ENCODE data around the gene OR4D9.

Gene OR4D9

DNA sequence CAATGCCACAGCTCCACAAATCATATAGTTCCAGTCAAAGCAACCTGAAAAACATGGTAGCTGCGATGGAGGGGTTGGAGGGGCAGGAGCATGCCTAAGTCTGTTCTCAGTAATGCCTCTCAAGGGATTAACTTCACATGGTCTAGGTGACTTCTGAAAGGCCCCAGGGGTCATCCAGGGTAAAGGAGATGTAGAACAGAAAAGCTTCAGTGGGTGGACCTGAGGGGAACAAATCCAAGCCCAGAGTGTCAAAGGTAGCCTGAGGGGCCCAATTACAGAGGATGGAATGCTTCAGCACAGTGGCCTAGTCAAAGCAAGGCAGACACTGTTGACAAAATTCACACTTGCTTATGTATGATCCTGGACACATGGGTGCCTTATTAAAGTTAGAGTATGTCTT is 23.3 kb downstream of the OR4D9 start:
- TF ChIP-seq, protein P1, sequence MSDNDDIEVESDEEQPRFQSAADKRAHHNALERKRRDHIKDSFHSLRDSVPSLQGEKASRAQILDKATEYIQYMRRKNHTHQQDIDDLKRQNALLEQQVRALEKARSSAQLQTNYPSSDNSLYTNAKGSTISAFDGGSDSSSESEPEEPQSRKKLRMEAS (IDR thresholded peaks at IDR 0.05), result no peak
- TF ChIP-seq EP300 (IDR thresholded peaks at IDR 0.05; ENCODE audit: borderline replicate concordance), result no peak
- TF ChIP-seq, protein P2, sequence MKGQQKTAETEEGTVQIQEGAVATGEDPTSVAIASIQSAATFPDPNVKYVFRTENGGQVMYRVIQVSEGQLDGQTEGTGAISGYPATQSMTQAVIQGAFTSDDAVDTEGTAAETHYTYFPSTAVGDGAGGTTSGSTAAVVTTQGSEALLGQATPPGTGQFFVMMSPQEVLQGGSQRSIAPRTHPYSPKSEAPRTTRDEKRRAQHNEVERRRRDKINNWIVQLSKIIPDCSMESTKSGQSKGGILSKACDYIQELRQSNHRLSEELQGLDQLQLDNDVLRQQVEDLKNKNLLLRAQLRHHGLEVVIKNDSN (IDR thresholded peaks at IDR 0.05), result no peak
- no peak for TF ChIP-seq TAF1 (IDR thresholded peaks at IDR 0.05; ENCODE audit: low read depth)
- no peak for TF ChIP-seq NFIC (IDR thresholded peaks at IDR 0.05)
- no peak for TF ChIP-seq FOXM1 (IDR thresholded peaks at IDR 0.05; ENCODE audit: borderline replicate concordance, low read depth)
- TF ChIP-seq, protein P3, sequence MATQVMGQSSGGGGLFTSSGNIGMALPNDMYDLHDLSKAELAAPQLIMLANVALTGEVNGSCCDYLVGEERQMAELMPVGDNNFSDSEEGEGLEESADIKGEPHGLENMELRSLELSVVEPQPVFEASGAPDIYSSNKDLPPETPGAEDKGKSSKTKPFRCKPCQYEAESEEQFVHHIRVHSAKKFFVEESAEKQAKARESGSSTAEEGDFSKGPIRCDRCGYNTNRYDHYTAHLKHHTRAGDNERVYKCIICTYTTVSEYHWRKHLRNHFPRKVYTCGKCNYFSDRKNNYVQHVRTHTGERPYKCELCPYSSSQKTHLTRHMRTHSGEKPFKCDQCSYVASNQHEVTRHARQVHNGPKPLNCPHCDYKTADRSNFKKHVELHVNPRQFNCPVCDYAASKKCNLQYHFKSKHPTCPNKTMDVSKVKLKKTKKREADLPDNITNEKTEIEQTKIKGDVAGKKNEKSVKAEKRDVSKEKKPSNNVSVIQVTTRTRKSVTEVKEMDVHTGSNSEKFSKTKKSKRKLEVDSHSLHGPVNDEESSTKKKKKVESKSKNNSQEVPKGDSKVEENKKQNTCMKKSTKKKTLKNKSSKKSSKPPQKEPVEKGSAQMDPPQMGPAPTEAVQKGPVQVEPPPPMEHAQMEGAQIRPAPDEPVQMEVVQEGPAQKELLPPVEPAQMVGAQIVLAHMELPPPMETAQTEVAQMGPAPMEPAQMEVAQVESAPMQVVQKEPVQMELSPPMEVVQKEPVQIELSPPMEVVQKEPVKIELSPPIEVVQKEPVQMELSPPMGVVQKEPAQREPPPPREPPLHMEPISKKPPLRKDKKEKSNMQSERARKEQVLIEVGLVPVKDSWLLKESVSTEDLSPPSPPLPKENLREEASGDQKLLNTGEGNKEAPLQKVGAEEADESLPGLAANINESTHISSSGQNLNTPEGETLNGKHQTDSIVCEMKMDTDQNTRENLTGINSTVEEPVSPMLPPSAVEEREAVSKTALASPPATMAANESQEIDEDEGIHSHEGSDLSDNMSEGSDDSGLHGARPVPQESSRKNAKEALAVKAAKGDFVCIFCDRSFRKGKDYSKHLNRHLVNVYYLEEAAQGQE (IDR thresholded peaks at IDR 0.05; ENCODE audit: low read depth), result no peak
- no peak for TF ChIP-seq YY1 (IDR thresholded peaks at IDR 0.05; ENCODE audit: low read depth)
- no peak for TF ChIP-seq EGR1 (IDR thresholded peaks at IDR 0.05)
- no peak for TF ChIP-seq RAD21 (IDR thresholded peaks at IDR 0.05; ENCODE audit: low read depth)

DNA sequence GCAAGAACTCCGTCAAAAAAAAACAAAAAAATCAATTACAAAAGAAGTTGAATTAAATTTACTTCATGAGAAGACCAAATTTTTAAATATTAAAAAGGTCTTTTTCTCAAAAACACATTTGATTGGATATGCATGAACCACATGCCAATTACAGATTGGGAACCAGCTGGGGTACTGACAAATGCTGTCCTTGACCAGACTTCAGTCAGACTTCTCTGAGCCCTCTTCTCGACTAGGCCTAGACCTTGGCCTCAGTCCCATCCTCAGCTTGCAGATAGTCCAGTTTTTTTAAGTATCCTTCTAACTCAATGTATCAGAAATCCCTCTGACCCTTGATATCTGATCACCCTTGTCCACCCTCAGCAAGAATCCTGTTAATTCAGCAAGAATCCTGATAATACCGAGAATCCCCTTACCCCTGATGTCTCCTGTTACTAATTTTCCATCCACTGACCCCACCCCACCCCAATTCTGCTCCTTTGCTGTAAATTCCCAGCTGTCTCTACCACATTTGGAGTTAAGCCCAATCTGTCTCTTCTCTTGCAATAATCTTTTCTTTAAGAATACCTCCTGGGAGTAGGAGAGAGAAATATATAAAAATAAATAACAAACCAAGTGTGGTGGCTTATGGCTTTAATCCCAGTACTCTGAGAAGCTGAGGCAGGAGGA is 30.9 kb downstream of the OR4D9 start:
- TF ChIP-seq, protein P3 (IDR thresholded peaks at IDR 0.05; ENCODE audit: low read depth), result no peak
- TF ChIP-seq FOXM1 (IDR thresholded peaks at IDR 0.05; ENCODE audit: borderline replicate concordance, low read depth) (no peak), TCF12 (IDR thresholded peaks at IDR 0.05; ENCODE audit: low read depth) (no peak), TAF1 (IDR thresholded peaks at IDR 0.05; ENCODE audit: low read depth) (no peak)
- TF ChIP-seq, protein P1 (IDR thresholded peaks at IDR 0.05), result no peak

DNA sequence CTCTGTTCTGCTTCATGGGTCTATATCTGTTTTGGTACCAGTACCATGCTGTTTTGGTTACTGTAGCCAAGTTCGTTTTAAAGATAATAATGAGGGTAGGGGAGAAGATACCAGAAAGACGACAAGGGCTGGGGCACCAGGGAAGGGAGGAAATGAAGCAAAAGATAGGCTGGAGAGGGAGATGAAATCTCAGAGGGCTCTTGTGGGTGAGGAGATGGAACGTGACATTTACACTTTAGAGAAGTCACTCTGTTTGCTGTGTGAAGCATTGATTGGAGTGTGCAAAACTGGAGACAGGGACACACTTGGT is 33.5 kb downstream of the OR4D9 start:
- TF ChIP-seq CREB1 (IDR thresholded peaks at IDR 0.05; ENCODE audit: low read depth), result no peak
- no peak for TF ChIP-seq TEAD4 (IDR thresholded peaks at IDR 0.05)
- TF ChIP-seq EGR1 (IDR thresholded peaks at IDR 0.05), result no peak
- TF ChIP-seq NFIC (IDR thresholded peaks at IDR 0.05), result no peak
- TF ChIP-seq TCF12 (IDR thresholded peaks at IDR 0.05; ENCODE audit: low read depth), result no peak

DNA sequence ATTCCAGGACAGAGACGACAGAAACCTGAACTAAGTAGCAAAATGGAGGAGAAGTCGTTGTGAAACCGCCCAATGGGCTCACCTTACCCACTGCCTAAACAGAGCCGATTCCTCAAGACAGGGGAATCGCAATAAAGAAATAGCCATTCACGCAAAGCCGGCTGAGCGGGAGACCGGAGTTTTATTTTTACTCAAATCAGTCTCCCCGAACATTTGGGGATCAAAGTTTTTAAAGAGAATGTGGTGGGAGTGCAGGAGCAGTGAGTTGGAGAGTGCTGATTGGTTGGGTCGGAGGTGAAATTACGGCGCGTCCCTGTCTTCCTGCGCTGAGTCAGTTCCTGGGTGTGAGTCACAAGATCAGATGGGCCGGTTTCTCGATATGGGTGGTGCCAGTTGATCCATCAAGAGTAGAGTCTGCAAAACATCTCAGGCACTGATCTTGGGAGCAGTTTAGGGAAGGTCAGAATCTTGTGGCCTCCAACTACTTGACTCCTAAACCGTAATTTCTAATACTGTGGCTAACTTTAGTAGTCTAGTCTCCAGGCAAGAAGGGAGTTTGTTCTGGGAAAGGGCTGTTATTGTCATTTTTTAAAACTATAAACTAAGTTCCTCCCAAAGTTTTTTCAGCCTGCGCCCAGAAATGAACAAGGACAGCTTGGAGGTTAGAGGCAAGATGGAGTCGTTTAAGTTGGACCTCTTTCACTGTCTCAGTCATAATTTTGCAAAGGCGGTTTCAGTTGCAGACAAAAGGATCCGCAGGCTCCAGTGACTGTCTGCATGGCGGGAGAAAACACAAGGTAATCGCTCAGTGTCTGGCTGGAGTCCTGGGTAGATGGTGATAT is 34.1 kb downstream of the OR4D9 start:
- TF ChIP-seq EGR1 (IDR thresholded peaks at IDR 0.05), result no peak
- no peak for TF ChIP-seq CEBPB (IDR thresholded peaks at IDR 0.05)
- TF ChIP-seq TCF12 (IDR thresholded peaks at IDR 0.05; ENCODE audit: low read depth), result no peak

DNA sequence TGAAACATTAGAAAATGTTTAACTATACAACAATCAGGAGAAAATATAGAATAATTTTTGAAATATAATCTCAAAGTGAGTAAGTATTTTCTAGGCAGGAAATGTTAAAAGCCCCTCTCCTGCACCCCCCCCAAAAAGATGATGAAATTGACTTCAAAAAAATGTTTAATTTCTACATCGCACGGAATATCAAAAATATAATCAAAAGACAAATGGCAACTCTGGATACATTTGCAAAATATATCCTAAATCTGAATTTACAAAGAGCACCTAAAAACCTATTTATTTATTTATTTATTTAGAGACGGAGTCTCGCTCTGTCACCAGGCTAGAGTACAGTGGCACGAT is 36.9 kb downstream of the OR4D9 start:
- TF ChIP-seq TAF1 (IDR thresholded peaks at IDR 0.05; ENCODE audit: low read depth) (no peak), TCF12 (IDR thresholded peaks at IDR 0.05; ENCODE audit: low read depth) (no peak), RAD21 (IDR thresholded peaks at IDR 0.05; ENCODE audit: low read depth) (no peak), CREB1 (IDR thresholded peaks at IDR 0.05; ENCODE audit: low read depth) (no peak), TEAD4 (IDR thresholded peaks at IDR 0.05) (no peak), CEBPB (IDR thresholded peaks at IDR 0.05) (no peak), EP300 (IDR thresholded peaks at IDR 0.05; ENCODE audit: borderline replicate concordance) (no peak), ZBTB7A (IDR thresholded peaks at IDR 0.05; ENCODE audit: low read depth) (no peak), EGR1 (IDR thresholded peaks at IDR 0.05) (no peak), FOXM1 (IDR thresholded peaks at IDR 0.05; ENCODE audit: borderline replicate concordance, low read depth) (no peak), YY1 (IDR thresholded peaks at IDR 0.05; ENCODE audit: low read depth) (no peak), NFIC (IDR thresholded peaks at IDR 0.05) (no peak)
- TF ChIP-seq, protein P3 (IDR thresholded peaks at IDR 0.05; ENCODE audit: low read depth), result no peak
- TF ChIP-seq, protein P1 (IDR thresholded peaks at IDR 0.05), result no peak
- TF ChIP-seq, protein P2 (IDR thresholded peaks at IDR 0.05), result no peak

Data from Ishikawa (cell line).